ENCODE measurements around the gene PTDSS2.

PTDSS2 gene

GRCh38 chr11:471468-472145 lies 21.5 kb downstream of the PTDSS2 start:
- no peak for DNase-seq

GRCh38 chr11:472272-472671 lies 22.2 kb downstream of the PTDSS2 start:
- DNase-seq, result no peak

- DNase-seq, result no peak
These were observed 22.7 kb downstream of the PTDSS2 start for GRCh38 chr11:472816-473215.

- no peak for DNase-seq
These were observed 23.3 kb downstream of the PTDSS2 start for GRCh38 chr11:473415-473814.

- DNase-seq, result no peak
These were observed 24.1 kb downstream of the PTDSS2 start for GRCh38 chr11:473962-474785.

- DNase-seq, result no peak
These were observed 24.9 kb downstream of the PTDSS2 start for GRCh38 chr11:474914-475506.

- DNase-seq, result no peak
These were observed 25.9 kb downstream of the PTDSS2 start for GRCh38 chr11:475941-476340.

GRCh38 chr11:476416-476815 lies 26.3 kb downstream of the PTDSS2 start:
- DNase-seq, result no peak

GRCh38 chr11:477052-477715 lies 27.1 kb downstream of the PTDSS2 start:
- DNase-seq, result no peak

- no peak for DNase-seq
These were observed 29.2 kb downstream of the PTDSS2 start for GRCh38 chr11:479311-479710.

GRCh38 chr11:484616-485015 lies 34.5 kb downstream of the PTDSS2 start:
- DNase-seq, result no peak

- no peak for DNase-seq
These were observed 36.1 kb downstream of the PTDSS2 start for GRCh38 chr11:486189-486588.

GRCh38 chr11:487571-488021 lies 37.5 kb downstream of the PTDSS2 start:
- no peak for DNase-seq

- DNase-seq, result no peak
These were observed 38.0 kb downstream of the PTDSS2 start for GRCh38 chr11:488062-488461.

- no peak for DNase-seq
These were observed 38.5 kb downstream of the PTDSS2 start for GRCh38 chr11:488579-488978.

GRCh38 chr11:488992-489391 lies 38.9 kb downstream of the PTDSS2 start:
- DNase-seq, result no peak

- no peak for DNase-seq
These were observed 39.6 kb downstream of the PTDSS2 start for GRCh38 chr11:489610-490185.

GRCh38 chr11:490186-490929 lies 40.3 kb downstream of the PTDSS2 start:
- DNase-seq, result no peak

GRCh38 chr11:490930-491260 lies 40.8 kb downstream of the PTDSS2 start:
- no peak for DNase-seq

- DNase-seq, result no peak
These were observed 41.3 kb downstream of the PTDSS2 start for GRCh38 chr11:491358-491757.

- no peak for DNase-seq
These were observed 42.5 kb downstream of the PTDSS2 start for GRCh38 chr11:492427-493226.

All from activated CD4-positive, alpha-beta T cell treated with anti-CD3 and anti-CD28 coated beads, Interleukin-2, amount 50 U/mL, for 16 hours (primary cell).